Hepatic stellate cell (primary cell): ENCODE results near the gene DNHD1.

Experiments
- DNase-seq: peaks from one replicate; pipeline ENCODE4 v3.0.0; 2011; ENCODE audit warnings: low spot score

Gene DNHD1

DNA sequence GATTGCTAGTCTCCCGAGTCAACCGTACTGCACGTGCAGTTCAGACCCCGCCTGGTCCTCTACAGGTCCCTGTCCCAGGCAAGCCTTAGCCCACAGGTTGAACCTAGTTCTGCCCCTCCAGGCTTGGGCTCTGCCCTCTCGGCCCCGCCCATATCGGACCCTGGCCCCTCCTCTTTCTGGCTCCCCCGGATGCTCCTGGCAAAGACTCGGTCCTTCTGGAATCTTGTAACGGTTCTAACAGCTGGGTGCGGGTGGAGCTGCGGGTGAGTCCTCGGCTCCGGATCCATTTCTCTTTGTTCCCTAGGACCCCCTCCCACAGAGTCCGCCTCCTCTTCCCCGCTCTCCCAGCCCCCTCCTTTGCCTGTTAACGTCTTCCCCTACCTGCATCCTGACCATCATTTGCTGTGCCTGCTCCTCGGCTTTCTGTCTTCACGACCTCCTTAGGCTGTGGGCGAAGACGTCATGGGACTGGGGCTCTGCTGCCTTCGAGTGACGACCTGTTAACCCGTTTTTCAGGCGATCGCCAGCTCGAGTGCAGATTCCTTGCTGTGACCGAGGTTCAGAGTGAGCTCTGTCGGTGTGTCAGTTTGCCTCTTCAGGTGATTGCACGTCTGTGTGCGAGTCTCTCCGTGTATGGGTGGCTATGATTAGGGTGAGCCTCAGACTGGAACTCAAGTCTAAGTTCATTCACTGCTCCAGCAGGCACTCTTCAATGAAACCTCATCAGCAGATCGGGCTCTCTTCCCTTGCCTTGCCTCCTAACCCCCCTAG is at the start of gene DNHD1:
Gene DNHD1, plus strand, starts transcription at position 212 of the 771 bp plus-strand sequence. CDS start 936 bp downstream, outside the sequence.
- no peak for DNase-seq

GRCh38 chr11:6448574-6448973 is 48.5 kb upstream of the DNHD1 start:
- no peak for DNase-seq

GRCh38 chr11:6452219-6452618 is 44.9 kb upstream of the DNHD1 start:
- peak; percentile 41 for DNase-seq

- DNase-seq, result no peak
Measured at GRCh38 chr11:6453152-6453551, 43.9 kb upstream of the DNHD1 start.

DNA sequence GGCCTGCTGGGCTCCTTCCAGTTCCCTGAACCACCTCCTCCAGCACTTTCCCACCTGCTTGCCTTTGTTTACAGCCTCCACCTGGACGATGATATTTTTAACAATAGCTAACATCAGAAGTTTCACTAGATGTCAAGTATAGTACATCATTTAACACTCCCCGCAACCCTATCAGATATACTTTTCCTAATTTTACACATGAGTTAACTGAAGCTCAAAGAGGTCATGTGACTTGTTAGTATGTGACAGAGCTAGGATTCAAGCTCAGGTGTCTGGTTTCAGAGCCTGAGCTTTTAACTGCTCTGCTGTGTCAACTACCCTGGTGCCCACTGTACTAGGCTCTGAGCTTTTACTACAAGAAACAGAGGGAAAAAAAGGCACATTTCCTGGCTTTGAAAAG is 42.0 kb upstream of the DNHD1 start:
- DNase-seq, result no peak

DNA sequence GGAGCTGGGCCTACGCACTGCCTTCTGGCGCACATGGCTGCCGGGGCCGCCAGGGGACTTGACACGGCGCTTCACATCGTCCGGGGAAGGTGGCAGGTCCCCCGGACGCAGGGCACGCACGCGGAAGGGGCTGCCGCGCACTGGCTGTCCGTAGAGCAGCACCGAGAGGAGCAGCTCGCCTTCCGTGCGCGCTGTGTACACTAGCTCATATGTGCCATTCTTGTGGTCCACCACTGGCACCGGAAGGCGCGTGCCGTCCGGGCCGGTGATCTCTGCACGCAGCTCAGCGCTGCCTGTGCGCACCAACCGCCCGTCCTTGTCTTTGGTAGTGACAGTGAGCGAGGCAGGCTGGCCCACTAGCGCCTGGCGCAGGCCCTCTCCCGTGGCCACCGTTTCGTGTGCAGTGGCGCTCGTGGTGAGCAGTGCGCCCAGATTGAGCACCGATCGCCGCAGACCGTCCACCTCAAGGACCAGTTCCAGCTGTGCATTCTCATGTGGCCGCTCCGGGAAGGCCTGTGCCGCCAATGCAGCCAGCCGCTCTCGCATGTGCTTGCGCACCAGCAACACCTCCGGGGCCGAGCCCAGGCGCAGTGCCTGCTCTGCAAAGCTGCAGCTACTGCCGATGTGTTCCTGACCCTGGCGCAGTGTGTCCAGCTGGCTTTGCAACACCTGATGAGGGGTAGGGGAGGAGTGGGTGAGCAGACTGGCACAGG is 40.6 kb upstream of the DNHD1 start:
- DNase-seq, result no peak

DNA sequence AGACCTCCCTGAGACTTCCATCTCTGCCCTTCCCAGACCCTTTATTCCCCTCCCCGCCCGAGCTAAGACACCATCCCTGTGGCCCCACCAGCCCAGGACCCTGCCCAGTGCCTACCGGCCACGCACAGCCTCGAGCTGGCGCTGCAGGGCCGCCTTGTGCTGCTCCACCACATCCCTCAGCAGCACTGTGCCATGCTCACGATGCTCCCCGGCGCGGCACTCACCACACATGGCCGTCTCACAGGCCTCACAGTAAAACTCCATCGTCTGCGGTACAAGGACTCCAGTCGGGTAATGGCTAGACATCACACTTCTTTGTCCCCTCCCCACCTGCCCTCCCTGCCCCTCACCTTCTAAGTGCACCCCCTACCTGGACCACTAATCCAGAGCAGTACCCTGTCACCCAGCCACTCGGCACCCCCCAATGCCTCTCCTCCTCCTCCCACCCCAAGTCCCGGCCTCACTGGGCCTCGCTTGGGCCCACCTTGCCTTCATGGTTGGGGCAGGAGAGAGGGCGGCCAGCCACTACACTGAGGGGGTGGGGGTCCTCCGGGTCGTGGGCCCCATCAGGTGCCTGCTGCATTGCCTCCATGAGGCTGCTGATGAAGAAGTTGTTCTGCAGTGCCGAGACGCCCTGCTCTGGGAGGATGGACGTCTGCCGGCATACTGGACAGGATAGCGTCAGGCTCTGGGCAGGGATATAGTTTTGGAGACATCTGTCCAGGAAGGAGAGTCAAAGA is 39.3 kb upstream of the DNHD1 start:
- no peak for DNase-seq

- no peak for DNase-seq
Measured at GRCh38 chr11:6458352-6459098, 38.6 kb upstream of the DNHD1 start.

GRCh38 chr11:6459099-6459450 is 38.0 kb upstream of the DNHD1 start:
- DNase-seq, result no peak

DNA sequence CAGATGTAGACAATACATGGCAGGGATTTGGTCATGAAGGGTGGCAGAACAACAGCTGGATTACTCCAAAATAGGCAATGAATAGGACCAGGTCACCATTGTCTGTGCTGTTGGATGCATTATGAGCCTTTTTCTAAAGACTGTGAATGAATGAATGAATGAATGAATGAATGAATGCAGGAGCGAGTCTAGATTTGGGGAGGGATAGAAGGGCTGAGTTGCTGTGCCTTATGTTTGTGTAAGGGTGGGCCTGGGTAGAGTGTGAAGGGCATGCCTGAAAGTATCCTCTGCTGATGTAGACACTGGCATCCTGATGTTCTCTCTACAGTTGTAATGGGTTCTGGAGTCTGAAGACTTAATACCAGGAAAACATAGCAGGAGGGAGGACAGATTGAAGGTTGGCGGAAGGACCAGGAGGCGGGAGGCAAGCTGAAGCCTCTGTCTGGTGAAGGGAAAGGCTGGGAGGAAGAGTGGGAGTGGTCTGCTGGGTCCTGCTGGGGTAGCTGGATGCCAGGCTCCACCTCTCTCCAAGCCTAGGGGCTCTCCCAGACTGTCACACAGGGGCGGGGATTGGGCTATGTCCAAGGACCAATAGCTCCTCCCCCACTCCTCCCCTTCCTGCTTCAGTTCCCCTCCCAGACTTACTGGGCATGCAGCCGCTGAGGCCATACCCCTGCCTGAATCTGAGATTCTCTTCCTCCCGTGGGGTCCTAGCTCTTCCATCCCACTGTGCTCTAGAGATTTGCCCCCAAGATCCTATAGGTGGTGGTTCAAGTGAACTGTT is 28.2 kb upstream of the DNHD1 start:
- peak; percentile 92 for DNase-seq

- no peak for DNase-seq
Measured at GRCh38 chr11:6469599-6469998, 27.5 kb upstream of the DNHD1 start.

DNA sequence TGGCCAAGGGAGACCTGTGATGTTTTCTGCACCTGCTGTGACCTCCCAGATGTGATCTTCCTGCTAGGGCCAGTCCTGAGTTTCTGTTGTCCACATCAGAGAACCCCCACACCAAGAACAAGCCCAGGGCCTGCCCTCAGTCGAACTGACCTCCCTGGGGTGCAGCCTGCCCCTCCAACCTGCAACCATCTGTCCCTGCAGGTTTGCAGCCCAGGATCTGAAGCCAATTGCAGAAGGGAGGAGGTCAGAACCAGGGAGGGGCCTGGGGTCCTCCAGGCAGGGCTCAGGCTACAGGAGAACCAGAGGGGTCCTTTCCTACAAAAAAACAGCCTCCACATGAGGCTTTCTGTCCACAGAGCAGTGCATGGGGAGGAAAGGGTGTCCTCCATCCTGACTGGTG is 24.1 kb upstream of the DNHD1 start:
- DNase-seq, result no peak

DNA sequence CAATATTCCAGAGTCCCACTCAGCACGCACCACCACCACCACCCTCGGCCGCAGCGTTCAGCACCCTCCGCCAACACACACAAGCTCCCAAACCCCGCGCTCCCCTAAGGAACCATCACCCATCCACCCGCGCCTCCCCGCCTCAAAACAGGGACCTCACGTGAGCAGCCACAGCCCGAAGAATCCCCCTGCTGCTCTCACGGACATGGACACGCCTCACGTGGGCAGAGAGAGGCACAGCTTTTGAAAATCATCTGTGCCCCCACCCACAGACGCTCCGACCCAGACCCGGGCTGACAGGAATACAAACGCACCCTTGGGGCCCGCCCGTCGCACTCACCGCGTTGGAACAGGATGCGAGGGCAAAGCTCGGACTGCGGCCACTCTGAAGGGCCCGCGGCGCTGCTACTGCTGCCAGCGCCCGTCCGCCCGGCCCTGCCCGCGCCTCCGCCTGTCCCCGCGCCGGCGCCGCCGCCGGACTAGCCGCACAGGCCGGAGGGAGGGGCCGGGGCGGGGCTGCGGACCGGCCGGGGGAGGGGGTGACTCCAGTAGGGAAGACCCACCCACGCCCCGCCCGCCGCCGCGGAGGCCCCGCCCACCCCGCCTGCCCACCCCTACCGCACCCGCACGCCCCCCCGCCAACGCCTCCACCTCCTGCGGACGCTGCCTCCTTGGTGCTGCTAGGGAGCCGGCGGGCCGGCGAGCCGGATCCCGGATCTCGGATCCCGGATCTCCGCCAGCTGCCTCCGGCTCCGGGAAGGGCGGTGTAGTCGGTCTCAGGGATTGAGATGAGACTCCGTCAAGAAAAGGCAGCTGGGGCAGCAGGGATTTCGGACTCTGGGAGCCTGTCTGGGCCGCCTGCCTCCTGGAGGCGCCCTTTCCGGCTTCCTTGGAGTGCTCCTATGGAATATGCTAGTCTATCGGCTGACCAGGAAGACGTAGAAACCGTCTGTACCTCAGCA is 23.3 kb upstream of the DNHD1 start, which contains the start of gene TRIM3:
Gene TRIM3, minus strand, starts transcription at position 491 of the 962 bp plus-strand sequence. CDS start 8,246 bp downstream, outside the sequence.
- peak; percentile 97 for DNase-seq

GRCh38 chr11:6474413-6474792 is 22.7 kb upstream of the DNHD1 start:
- DNase-seq, result no peak

GRCh38 chr11:6474806-6475500 is 22.1 kb upstream of the DNHD1 start:
- peak; percentile 24 for DNase-seq

- no peak for DNase-seq
Measured at GRCh38 chr11:6475936-6476335, 21.1 kb upstream of the DNHD1 start.

GRCh38 chr11:6476571-6476970 is 20.5 kb upstream of the DNHD1 start:
- DNase-seq, result no peak

- peak; percentile 27 for DNase-seq
Measured at GRCh38 chr11:6480299-6480914, 16.7 kb upstream of the DNHD1 start.
